SK-N-SH treated with all-trans-retinoic acid at 6 μM for 48 hours (cell line): ENCODE data around the gene CCDC38.

Experiments used
- ATAC-seq: fragments of 200-7000 bp; cut with Tn5 transposase; 3 replicates; pipeline ENCODE4 v1.9.1; 2020; ENCODE audit warnings: mild to moderate bottlenecking, moderate library complexity
- CSDC2 ChIP-seq: fragments of 250-450 bp; sonication (Bioruptor Pico); IDR thresholded peaks from 2 replicates; pipeline ENCODE4 v1.5.0; 2020; ENCODE audit warnings: mild to moderate bottlenecking, moderate library complexity
- CSRNP3 ChIP-seq: fragments of 250-450 bp; sonication (Bioruptor Pico); IDR thresholded peaks from 2 replicates; pipeline ENCODE4 v1.5.1; 2021; ENCODE audit warnings: mild to moderate bottlenecking, moderate library complexity
- GLIS3 ChIP-seq: fragments of 250-450 bp; sonication (Bioruptor Pico); IDR thresholded peaks from 2 replicates; pipeline ENCODE4 v1.5.0; 2020; ENCODE audit warnings: mild to moderate bottlenecking, moderate library complexity
- ISL1 ChIP-seq: fragments of 250-450 bp; sonication (Bioruptor Pico); IDR thresholded peaks from 2 replicates; pipeline ENCODE4 v2.1.2; 2022; ENCODE audit warnings: mild to moderate bottlenecking, moderate library complexity
- OSR1 ChIP-seq: fragments of 250-450 bp; sonication (Bioruptor Pico); IDR thresholded peaks from 2 replicates; pipeline ENCODE4 v1.8.0; 2022; ENCODE audit warnings: moderate library complexity, mild to moderate bottlenecking, inconsistent platforms
- TCF4 ChIP-seq: fragments of 250-450 bp; sonication (Bioruptor Pico); IDR thresholded peaks from 2 replicates; pipeline ENCODE4 v1.8.0; 2021; ENCODE audit warnings: mild to moderate bottlenecking, moderate library complexity, borderline replicate concordance
- ZC3H10 ChIP-seq: fragments of 250-450 bp; sonication (Bioruptor Pico); IDR thresholded peaks from 2 replicates; pipeline ENCODE4 v1.5.1; 2021; ENCODE audit warnings: mild to moderate bottlenecking, moderate library complexity
- ZFP3 ChIP-seq: fragments of 250-450 bp; sonication (Bioruptor Pico); IDR thresholded peaks from 2 replicates; pipeline ENCODE4 v1.5.0; 2020; ENCODE audit warnings: mild to moderate bottlenecking, moderate library complexity
- ZNF565 ChIP-seq: fragments of 450-650 bp; formaldehyde crosslinking; conservative IDR thresholded peaks from 2 replicates; pipeline ENCODE4 v1.5.0; 2020; ENCODE audit warnings: low read depth, mild to moderate bottlenecking, moderate library complexity
- ZNF8 ChIP-seq: fragments of 450-650 bp; formaldehyde crosslinking; IDR thresholded peaks from 2 replicates; pipeline ENCODE4 v1.5.0; 2020; ENCODE audit warnings: mild to moderate bottlenecking, moderate library complexity
- TF ChIP-seq, protein P1 (sequence below): fragments of 250-450 bp; sonication (Bioruptor Pico); IDR thresholded peaks from 2 replicates; pipeline ENCODE4 v1.5.0; 2020; ENCODE audit warnings: mild to moderate bottlenecking, moderate library complexity
- TF ChIP-seq, protein P2 (sequence below): fragments of 250-450 bp; sonication (Bioruptor Pico); IDR thresholded peaks from 2 replicates; pipeline ENCODE4 v1.5.1; 2020; ENCODE audit warnings: low read depth, mild to moderate bottlenecking, moderate library complexity
- TF ChIP-seq, protein P3 (sequence below): fragments of 250-450 bp; sonication (Bioruptor Pico); IDR thresholded peaks from 2 replicates; pipeline ENCODE4 v1.8.0; 2021; ENCODE audit warnings: low read depth, mild to moderate bottlenecking, moderate library complexity, borderline replicate concordance
- TF ChIP-seq, protein P4 (sequence below): fragments of 250-450 bp; sonication (Bioruptor Pico); IDR thresholded peaks from 2 replicates; pipeline ENCODE4 v1.8.0; 2020; ENCODE audit warnings: mild to moderate bottlenecking, moderate library complexity, borderline replicate concordance

The CCDC38 gene

GRCh38 chr12:95829395-95829794 lies 113.0 kb downstream of the CCDC38 start:
- ATAC-seq, result no peak
- TF ChIP-seq, protein P1, sequence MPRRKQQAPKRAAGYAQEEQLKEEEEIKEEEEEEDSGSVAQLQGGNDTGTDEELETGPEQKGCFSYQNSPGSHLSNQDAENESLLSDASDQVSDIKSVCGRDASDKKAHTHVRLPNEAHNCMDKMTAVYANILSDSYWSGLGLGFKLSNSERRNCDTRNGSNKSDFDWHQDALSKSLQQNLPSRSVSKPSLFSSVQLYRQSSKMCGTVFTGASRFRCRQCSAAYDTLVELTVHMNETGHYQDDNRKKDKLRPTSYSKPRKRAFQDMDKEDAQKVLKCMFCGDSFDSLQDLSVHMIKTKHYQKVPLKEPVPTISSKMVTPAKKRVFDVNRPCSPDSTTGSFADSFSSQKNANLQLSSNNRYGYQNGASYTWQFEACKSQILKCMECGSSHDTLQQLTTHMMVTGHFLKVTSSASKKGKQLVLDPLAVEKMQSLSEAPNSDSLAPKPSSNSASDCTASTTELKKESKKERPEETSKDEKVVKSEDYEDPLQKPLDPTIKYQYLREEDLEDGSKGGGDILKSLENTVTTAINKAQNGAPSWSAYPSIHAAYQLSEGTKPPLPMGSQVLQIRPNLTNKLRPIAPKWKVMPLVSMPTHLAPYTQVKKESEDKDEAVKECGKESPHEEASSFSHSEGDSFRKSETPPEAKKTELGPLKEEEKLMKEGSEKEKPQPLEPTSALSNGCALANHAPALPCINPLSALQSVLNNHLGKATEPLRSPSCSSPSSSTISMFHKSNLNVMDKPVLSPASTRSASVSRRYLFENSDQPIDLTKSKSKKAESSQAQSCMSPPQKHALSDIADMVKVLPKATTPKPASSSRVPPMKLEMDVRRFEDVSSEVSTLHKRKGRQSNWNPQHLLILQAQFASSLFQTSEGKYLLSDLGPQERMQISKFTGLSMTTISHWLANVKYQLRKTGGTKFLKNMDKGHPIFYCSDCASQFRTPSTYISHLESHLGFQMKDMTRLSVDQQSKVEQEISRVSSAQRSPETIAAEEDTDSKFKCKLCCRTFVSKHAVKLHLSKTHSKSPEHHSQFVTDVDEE (CRISPR knock-in tag), result no peak
- TF ChIP-seq ZNF8 (CRISPR knock-in tag) (no peak), CSDC2 (CRISPR knock-in tag) (no peak), ISL1 (CRISPR knock-in tag) (no peak), CSRNP3 (CRISPR knock-in tag) (no peak), ZFP3 (CRISPR knock-in tag) (no peak)
- TF ChIP-seq, protein P2, sequence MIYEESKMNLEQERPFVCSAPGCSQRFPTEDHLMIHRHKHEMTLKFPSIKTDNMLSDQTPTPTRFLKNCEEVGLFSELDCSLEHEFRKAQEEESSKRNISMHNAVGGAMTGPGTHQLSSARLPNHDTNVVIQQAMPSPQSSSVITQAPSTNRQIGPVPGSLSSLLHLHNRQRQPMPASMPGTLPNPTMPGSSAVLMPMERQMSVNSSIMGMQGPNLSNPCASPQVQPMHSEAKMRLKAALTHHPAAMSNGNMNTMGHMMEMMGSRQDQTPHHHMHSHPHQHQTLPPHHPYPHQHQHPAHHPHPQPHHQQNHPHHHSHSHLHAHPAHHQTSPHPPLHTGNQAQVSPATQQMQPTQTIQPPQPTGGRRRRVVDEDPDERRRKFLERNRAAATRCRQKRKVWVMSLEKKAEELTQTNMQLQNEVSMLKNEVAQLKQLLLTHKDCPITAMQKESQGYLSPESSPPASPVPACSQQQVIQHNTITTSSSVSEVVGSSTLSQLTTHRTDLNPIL (CRISPR knock-in tag), result no peak
- TF ChIP-seq, protein P3, sequence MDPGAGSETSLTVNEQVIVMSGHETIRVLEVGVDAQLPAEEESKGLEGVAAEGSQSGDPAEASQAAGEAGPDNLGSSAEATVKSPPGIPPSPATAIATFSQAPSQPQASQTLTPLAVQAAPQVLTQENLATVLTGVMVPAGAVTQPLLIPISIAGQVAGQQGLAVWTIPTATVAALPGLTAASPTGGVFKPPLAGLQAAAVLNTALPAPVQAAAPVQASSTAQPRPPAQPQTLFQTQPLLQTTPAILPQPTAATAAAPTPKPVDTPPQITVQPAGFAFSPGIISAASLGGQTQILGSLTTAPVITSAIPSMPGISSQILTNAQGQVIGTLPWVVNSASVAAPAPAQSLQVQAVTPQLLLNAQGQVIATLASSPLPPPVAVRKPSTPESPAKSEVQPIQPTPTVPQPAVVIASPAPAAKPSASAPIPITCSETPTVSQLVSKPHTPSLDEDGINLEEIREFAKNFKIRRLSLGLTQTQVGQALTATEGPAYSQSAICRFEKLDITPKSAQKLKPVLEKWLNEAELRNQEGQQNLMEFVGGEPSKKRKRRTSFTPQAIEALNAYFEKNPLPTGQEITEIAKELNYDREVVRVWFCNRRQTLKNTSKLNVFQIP (CRISPR knock-in tag), result no peak
- TF ChIP-seq, all 23 proteins: peak for 0

DNA sequence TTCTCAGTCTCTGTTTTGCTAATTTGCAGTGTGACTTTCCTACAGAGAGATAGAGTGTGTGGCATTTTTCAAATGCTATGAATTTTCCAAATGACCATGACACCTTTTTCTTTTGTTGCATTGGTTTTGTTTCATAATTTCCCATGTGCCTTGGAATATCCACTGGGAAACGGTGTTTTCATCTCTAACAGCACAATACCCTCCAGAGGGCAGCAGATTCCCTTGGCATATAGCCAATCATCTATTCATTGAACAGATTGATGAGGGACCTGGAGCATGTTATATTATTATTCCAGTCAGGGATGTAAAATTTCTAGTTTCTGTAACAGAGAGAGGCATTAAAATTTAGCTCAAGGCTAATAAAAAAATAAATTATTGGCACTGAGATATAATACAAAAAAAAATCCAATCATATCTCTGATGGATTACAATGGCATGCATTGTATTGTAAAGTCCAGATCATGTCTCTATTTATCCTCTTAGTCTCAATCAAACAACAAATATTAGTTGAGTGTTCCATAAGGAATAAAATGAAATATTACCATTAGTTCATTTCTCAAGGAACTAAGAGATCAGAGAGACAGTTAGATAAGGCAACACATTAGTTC lies 122.2 kb downstream of the CCDC38 start:
- TF ChIP-seq CSDC2 (CRISPR knock-in tag), result no peak
- TF ChIP-seq TCF4 (CRISPR knock-in tag), result no peak
- no peak for TF ChIP-seq ZNF565 (CRISPR knock-in tag)
- TF ChIP-seq ZFP3 (CRISPR knock-in tag), result no peak
- no peak for TF ChIP-seq ZNF8 (CRISPR knock-in tag)
- TF ChIP-seq OSR1 (CRISPR knock-in tag), result no peak
- TF ChIP-seq, protein P4, sequence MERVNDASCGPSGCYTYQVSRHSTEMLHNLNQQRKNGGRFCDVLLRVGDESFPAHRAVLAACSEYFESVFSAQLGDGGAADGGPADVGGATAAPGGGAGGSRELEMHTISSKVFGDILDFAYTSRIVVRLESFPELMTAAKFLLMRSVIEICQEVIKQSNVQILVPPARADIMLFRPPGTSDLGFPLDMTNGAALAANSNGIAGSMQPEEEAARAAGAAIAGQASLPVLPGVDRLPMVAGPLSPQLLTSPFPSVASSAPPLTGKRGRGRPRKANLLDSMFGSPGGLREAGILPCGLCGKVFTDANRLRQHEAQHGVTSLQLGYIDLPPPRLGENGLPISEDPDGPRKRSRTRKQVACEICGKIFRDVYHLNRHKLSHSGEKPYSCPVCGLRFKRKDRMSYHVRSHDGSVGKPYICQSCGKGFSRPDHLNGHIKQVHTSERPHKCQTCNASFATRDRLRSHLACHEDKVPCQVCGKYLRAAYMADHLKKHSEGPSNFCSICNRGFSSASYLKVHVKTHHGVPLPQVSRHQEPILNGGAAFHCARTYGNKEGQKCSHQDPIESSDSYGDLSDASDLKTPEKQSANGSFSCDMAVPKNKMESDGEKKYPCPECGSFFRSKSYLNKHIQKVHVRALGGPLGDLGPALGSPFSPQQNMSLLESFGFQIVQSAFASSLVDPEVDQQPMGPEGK (CRISPR knock-in tag), result no peak
- TF ChIP-seq GLIS3 (CRISPR knock-in tag), result no peak
- TF ChIP-seq ZC3H10 (CRISPR knock-in tag), result no peak
- TF ChIP-seq, protein P2 (CRISPR knock-in tag), result no peak
- TF ChIP-seq, protein P1 (CRISPR knock-in tag), result no peak
- peak; percentile 85; the same call in 2 of the 3 replicates for ATAC-seq
